Sigmoid colon (tissue), 7 donors: ENCODE data around the gene USH1C. TPM values are rescaled to one million over a fixed set of nuclear protein-coding genes. Genes with fewer than 3 reads are reported as not detected.

ENCODE experiments used
- DNase-seq: peaks from one replicate; pipeline ENCODE4 v3.0.0-alpha.2; 2019
- H3K27ac ChIP-seq, 4 donors: fragments of 200-600 bp; sonication (generic); one replicate each; pipeline ENCODE4 v1.5.1; 2016 to 2019; ENCODE audit warnings: mild to moderate bottlenecking in 1 of 4
- H3K27me3 ChIP-seq, 3 donors: fragments of 200-600 bp; sonication (generic); one replicate each; pipeline ENCODE4 v1.5.1; 2019; ENCODE audit warnings: mild to moderate bottlenecking in 1 of 3
- H3K36me3 ChIP-seq, 4 donors: fragments of 200-600 bp; sonication (generic); one replicate each; pipeline ENCODE4 v1.5.1; 2016 to 2019
- H3K4me1 ChIP-seq, 4 donors: fragments of 200-600 bp; sonication (generic); one replicate each; pipeline ENCODE4 v1.5.1; 2017 to 2019
- H3K4me3 ChIP-seq, 4 donors: fragments of 200-600 bp; sonication (generic); one replicate each; pipeline ENCODE4 v1.5.1; 2017 to 2019; ENCODE audit warnings: mild to moderate bottlenecking in 2 of 4, moderate library complexity in 1 of 4
- H3K9me3 ChIP-seq, 4 donors: fragments of 200-600 bp in 3 of 4; sonication (generic) in 3 of 4; one replicate each; pipeline versions ENCODE4 v1.5.1 to v1.6.1; 2013 to 2019
- EP300 ChIP-seq, 4 donors: sonication (generic); formaldehyde crosslinking; IDR thresholded peaks; one replicate each; pipeline ENCODE4 v1.6.1; 2017; ENCODE audit warnings: antibody characterized with exemption in 4 of 4
- POLR2A ChIP-seq, 2 donors: fragments of 450-650 bp; IDR thresholded peaks; one replicate each; pipeline ENCODE4 v1.6.1; 2016; ENCODE audit warnings: antibody characterized with exemption in 2 of 2, mild to moderate bottlenecking in 2 of 2, moderate library complexity in 2 of 2
- POLR2AphosphoS5 ChIP-seq, 4 donors: sonication (generic); formaldehyde crosslinking; IDR thresholded peaks; one replicate each; pipeline ENCODE4 v1.6.1; 2017; ENCODE audit warnings: antibody characterized with exemption in 4 of 4
- WGBS, 2 donors: extraction: QIAGEN DNeasy Blood & Tissue Kit; methylation state at CpG; one replicate each; pipeline ENCODE4 v1.1.7; 2013; 5-methylcytosine and 5-hydroxymethylcytosine counted together
- intact Hi-C: fragments of 100-400 bp; cut with DNase I; formaldehyde crosslinking; loops from one replicate; pipeline ENCODE4 v1.15.1; 2023
- polyA plus RNA-seq, 3 donors: library from polyadenylated mRNA; stranded (reverse); fragments of 200-250 nt; gene quantifications; one replicate each; pipeline ENCODE4 v1.2.3, GENCODE V29; 2013
- total RNA-seq, 4 donors: library from RNA; depleted of rRNA; stranded (reverse); fragments of >200 nt; gene quantifications; one replicate each; pipeline ENCODE4 v1.1.0, GENCODE V29; 2016
- TF ChIP-seq, protein P1 (sequence below), 4 experiments: fragments of 450-650 bp in 3 of 4; fragments of 200-600 bp in 1 of 4; IDR thresholded peaks; one replicate each; pipeline ENCODE4 v1.5.1; 2016 to 2019; ENCODE audit warnings: antibody characterized with exemption in 4 of 4, mild to moderate bottlenecking in 3 of 4, moderate library complexity in 2 of 4
- donor health status: healthy with polysubstance abuse.
- donor health status: Bipolar disorder and iron deficiency.
- donor health status: healthy.

The USH1C gene
- total and polyA plus RNA-seq, 7 donors: 1.2 to 152 (median 2.5) TPM

DNA sequence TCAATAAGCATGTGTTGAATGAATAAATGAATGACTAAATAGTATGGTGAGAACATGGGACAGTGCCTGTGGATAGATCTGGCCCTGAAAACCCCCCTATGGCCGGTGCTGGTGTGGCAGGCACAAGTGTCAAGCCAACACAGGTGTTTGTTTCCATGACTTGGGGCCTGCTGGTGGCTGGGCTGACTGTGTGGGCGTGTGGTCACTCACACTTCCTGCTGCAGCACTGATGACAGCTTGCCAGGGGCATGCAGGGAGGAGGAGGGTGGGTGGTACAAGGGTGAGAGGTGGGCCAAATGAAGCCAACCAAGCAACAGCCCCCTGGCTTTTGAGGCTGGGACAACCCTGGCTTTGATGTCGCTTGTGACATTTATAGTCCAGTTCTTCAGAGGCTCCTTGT, 37.3 kb downstream of the USH1C start:
- no peak overlapping the region for H3K4me3 ChIP-seq
- no peaks in the 10 kb centered on the region for H3K27me3 ChIP-seq
- 69 to 82% methylated on average over 3 of the region's 3 CpGs for WGBS, 2 donors
- intact Hi-C loops: loop anchor here (10.0 kb wide), 1 partner anchor 272 kb away; no protein-coding TSS in a partner anchor
- no peaks in the 10 kb centered on the region for H3K36me3 ChIP-seq
- no peak for TF ChIP-seq POLR2AphosphoS5 (IDR thresholded peaks at IDR 0.05)
- no peak for DNase-seq
- no peaks in the 10 kb centered on the region for H3K9me3 ChIP-seq
- H3K4me1 ChIP-seq: peaks cover 0 to 21% (median 16%) of the 10 kb centered on the region in 4 donors
- no peak overlapping the region for H3K27ac ChIP-seq

DNA sequence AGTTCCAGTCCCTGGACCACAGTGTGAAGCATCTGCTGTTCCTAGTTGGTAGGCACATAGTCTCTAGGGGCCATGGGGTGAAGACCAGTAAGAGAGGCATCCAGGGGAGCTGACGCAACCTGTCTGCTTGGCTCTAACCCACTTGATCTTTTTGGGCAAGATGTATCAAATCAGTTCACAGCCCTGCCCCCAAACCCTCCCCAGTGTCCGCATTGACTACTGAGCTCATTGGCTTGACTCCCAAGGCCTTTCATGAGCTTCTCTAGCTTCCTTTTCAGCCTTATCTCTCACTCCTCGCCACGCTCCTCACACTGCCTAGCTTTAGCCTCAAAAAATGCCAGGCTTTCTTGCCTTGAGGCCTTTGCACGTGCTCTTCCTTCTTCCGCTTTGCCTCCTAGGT, 37.9 kb downstream of the USH1C start:
- Histone ChIP-seq H3K4me3 (no peak overlapping the region), H3K4me1 (peaks cover 0 to 21% (median 16%) of the 10 kb centered on the region in 4 donors), H3K27me3 (no peaks in the 10 kb centered on the region), H3K27ac (no peak overlapping the region), H3K36me3 (no peaks in the 10 kb centered on the region), H3K9me3 (no peaks in the 10 kb centered on the region)
- WGBS, 2 donors: 91% methylated on average over 6 of the region's 6 CpGs
- intact Hi-C loops: loop anchor here (10.0 kb wide), 1 partner anchor 272 kb away; no protein-coding TSS in a partner anchor
- TF ChIP-seq, protein P1, sequence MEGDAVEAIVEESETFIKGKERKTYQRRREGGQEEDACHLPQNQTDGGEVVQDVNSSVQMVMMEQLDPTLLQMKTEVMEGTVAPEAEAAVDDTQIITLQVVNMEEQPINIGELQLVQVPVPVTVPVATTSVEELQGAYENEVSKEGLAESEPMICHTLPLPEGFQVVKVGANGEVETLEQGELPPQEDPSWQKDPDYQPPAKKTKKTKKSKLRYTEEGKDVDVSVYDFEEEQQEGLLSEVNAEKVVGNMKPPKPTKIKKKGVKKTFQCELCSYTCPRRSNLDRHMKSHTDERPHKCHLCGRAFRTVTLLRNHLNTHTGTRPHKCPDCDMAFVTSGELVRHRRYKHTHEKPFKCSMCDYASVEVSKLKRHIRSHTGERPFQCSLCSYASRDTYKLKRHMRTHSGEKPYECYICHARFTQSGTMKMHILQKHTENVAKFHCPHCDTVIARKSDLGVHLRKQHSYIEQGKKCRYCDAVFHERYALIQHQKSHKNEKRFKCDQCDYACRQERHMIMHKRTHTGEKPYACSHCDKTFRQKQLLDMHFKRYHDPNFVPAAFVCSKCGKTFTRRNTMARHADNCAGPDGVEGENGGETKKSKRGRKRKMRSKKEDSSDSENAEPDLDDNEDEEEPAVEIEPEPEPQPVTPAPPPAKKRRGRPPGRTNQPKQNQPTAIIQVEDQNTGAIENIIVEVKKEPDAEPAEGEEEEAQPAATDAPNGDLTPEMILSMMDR (IDR thresholded peaks at IDR 0.05): no peak
- TF ChIP-seq POLR2AphosphoS5 (IDR thresholded peaks at IDR 0.05): no peak
- TF ChIP-seq EP300 (IDR thresholded peaks at IDR 0.05): no peak
- TF ChIP-seq POLR2A (IDR thresholded peaks at IDR 0.05): no peak
- DNase-seq: no peak

DNA sequence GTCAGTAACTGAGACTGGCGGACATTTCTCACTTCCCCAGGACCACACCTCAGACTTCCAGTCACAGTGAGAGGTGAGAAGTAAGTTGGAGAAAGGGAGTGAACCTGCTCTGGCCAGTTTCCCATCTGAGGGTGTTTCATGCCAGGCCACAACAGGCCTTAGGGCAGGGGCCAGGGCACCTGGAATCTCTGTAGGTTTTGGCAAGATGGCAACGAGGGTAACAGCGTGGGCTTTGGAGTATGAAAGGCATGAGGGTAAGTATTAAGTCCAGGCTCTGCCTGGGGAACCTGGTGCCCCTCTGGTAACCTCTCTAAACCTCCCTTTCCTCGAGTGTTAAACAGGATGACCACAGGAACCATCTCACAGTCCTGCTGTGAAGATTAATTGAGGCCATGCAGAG, 39.1 kb downstream of the USH1C start:
- H3K9me3 ChIP-seq: no peaks in the 10 kb centered on the region
- TF ChIP-seq EP300 (IDR thresholded peaks at IDR 0.05): no peak
- no peak for TF ChIP-seq POLR2A (IDR thresholded peaks at IDR 0.05)
- TF ChIP-seq POLR2AphosphoS5 (IDR thresholded peaks at IDR 0.05): no peak
- TF ChIP-seq, protein P1 (IDR thresholded peaks at IDR 0.05): no peak
- no peaks in the 10 kb centered on the region for H3K36me3 ChIP-seq
- H3K4me1 ChIP-seq: peaks cover 0 to 21% (median 16%) of the 10 kb centered on the region in 4 donors
- 77 to 85% methylated on average over 4 of the region's 4 CpGs for WGBS, 2 donors
- peak overlapping the region in 2 of 4 donors; percentile 42 to 52 for H3K27ac ChIP-seq
- no peaks in the 10 kb centered on the region for H3K27me3 ChIP-seq
- H3K4me3 ChIP-seq: no peak overlapping the region
- intact Hi-C loops: loop anchor here (10.0 kb wide), 1 partner anchor 270 kb away; no protein-coding TSS in a partner anchor
- no peak for DNase-seq

DNA sequence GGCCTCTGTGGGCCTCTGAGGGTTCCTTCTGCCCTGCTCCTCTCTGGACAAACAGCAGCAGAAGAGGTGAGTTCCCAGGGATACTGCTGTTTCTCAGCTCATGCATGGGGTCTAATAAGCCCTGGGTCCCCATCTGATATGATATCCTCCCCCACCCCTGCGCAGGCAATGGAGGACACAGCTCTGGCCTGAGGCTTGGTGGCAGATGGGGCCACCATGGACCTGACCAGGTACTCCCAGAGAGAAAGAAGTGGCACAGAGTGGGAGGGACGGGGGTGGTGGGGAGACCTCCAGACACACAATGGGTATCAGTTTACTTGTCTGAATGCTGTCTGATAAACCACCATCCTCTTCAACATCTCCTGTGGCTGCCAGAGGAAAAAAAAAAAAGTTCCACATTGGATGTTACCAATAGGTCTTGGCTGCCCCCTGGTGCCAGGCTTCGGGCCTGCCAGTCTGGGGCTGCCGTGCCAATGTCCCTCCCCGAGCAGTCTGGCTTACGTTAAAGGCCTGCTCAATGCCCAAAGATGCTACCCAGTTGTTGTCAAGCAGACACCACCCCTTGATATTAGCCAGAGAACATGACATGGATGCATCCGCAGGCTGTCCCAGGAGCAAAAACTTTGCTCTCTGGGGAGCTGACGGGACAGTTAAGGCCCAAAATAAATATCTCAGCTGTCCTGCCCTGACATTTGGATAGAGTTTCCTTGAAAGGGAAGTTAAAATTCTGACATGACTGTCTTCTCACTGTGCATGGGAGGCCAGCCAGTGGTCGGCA, 39.7 kb downstream of the USH1C start:
- H3K36me3 ChIP-seq: no peaks in the 10 kb centered on the region
- H3K4me1 ChIP-seq: peaks cover 0 to 21% (median 16%) of the 10 kb centered on the region in 4 donors
- DNase-seq: peak; percentile 91
- H3K9me3 ChIP-seq: no peaks in the 10 kb centered on the region
- peak overlapping the region in 2 of 4 donors; percentile 42 to 52 for H3K27ac ChIP-seq
- H3K27me3 ChIP-seq: no peaks in the 10 kb centered on the region
- TF ChIP-seq POLR2AphosphoS5 (IDR thresholded peaks at IDR 0.05) (peak; percentile 92 to 99 (median 96)), EP300 (IDR thresholded peaks at IDR 0.05) (peak in 1 of 4 donors; percentile 74), POLR2A (IDR thresholded peaks at IDR 0.05) (no peak)
- TF ChIP-seq, protein P1 (IDR thresholded peaks at IDR 0.05): peak; percentile 68 to 87 (median 76)
- WGBS, 2 donors: 40 to 46% methylated on average over 9 of the region's 9 CpGs
- H3K4me3 ChIP-seq: no peak overlapping the region
- intact Hi-C loops: loop anchor here (1.0 to 10.0 kb wide), 2 partner anchors 120 to 270 kb away; no protein-coding TSS in a partner anchor

DNA sequence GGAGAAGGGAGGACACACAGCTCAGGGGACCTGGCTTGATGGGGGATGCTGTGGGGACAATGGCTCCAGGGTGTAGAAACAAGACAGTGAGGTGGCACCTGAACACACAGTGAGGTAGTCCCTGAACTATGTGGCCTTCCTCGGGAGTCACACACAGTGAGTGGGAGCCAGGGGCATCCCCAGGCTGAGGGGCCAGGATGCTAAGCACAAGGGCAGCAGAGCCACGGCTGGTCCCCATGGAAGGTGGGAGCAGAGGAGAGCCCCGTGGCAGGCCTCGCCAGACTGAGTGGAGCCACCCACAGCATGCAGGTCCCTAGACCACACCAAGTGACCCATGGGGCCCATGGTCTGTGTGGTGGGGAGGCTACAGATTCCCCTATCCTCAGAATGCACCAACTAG, 41.6 kb downstream of the USH1C start:
- Histone ChIP-seq H3K36me3 (no peaks in the 10 kb centered on the region), H3K9me3 (no peaks in the 10 kb centered on the region), H3K27me3 (no peaks in the 10 kb centered on the region), H3K4me3 (no peak overlapping the region), H3K4me1 (peaks cover 0 to 7% (median 6%) of the 10 kb centered on the region in 4 donors), H3K27ac (no peak overlapping the region)
- intact Hi-C loops: loop anchor here (10.0 kb wide), 1 partner anchor 268 kb away; no protein-coding TSS in a partner anchor
- no peak for TF ChIP-seq POLR2A (IDR thresholded peaks at IDR 0.05)
- no peak for TF ChIP-seq POLR2AphosphoS5 (IDR thresholded peaks at IDR 0.05)
- TF ChIP-seq, protein P1 (IDR thresholded peaks at IDR 0.05): no peak
- TF ChIP-seq EP300 (IDR thresholded peaks at IDR 0.05): no peak
- DNase-seq: no peak
- WGBS, 2 donors: 79 to 92% methylated on average over 4 of the region's 4 CpGs
